Lung (tissue), 12 donors: ENCODE measurements around the gene NLN. TPM values are rescaled to one million over a fixed set of nuclear protein-coding genes. Genes with fewer than 3 reads are reported as not detected.

ENCODE experiments used
- ATAC-seq: fragments of 200-7000 bp; cut with Tn5 transposase; one replicate; pipeline ENCODE4 v1.9.1; 2020; ENCODE audit warnings: moderate number of reproducible peaks; ENCODE audit not compliant: insufficient read depth, low FRiP score
- DNase-seq, 3 donors: peaks; one replicate each; pipeline ENCODE4 v3.0.0-alpha.2; 2013 to 2017
- H3K27ac ChIP-seq, 2 donors: one replicate each; pipeline ENCODE4 v1.5.1; 2013; ENCODE audit warnings: mild to moderate bottlenecking in 2 of 2, moderate library complexity in 2 of 2, control low read depth in 1 of 2, inconsistent platforms in 1 of 2, low read depth in 1 of 2, low read length in 1 of 2
- H3K27me3 ChIP-seq, 3 donors: one replicate each; pipeline ENCODE4 v1.5.1; 2013; ENCODE audit warnings: low read length in 2 of 3; ENCODE audit not compliant: control insufficient read depth in 3 of 3, insufficient read depth in 3 of 3
- H3K36me3 ChIP-seq, 4 donors: one replicate each; pipeline ENCODE4 v1.5.1; 2013; ENCODE audit warnings: low read length in 4 of 4, mild to moderate bottlenecking in 1 of 4, moderate library complexity in 1 of 4; ENCODE audit not compliant: control insufficient read depth in 4 of 4, insufficient read depth in 4 of 4
- H3K4me1 ChIP-seq, 5 donors: one replicate each; pipeline ENCODE4 v1.5.1; 2013; ENCODE audit warnings: low read length in 5 of 5, mild to moderate bottlenecking in 2 of 5, moderate library complexity in 1 of 5; ENCODE audit not compliant: control insufficient read depth in 5 of 5, insufficient read depth in 5 of 5
- H3K4me3 ChIP-seq: one replicate; pipeline ENCODE4 v1.5.1; 2013; ENCODE audit warnings: mild to moderate bottlenecking, control low read depth, moderate library complexity
- H3K9ac ChIP-seq, 2 donors: one replicate each; pipeline ENCODE4 v1.5.1; 2013; ENCODE audit warnings: low read length in 2 of 2, control low read depth in 1 of 2; ENCODE audit not compliant: insufficient read depth in 1 of 2
- H3K9me3 ChIP-seq, 4 donors: one replicate each; pipeline ENCODE4 v1.5.1; 2013; ENCODE audit warnings: low read length in 3 of 4, mild to moderate bottlenecking in 1 of 4, moderate library complexity in 1 of 4; ENCODE audit not compliant: control insufficient read depth in 4 of 4, insufficient read depth in 3 of 4
- WGBS, 2 donors: extraction: QIAGEN DNeasy Blood & Tissue Kit; methylation state at CpG; one replicate each; pipeline ENCODE4 v1.1.7; 2013; 5-methylcytosine and 5-hydroxymethylcytosine counted together
- polyA plus RNA-seq, 2 donors: library from polyadenylated mRNA; stranded (reverse); fragments of 200-250 nt; gene quantifications; one replicate each; pipeline ENCODE4 v1.2.1, GENCODE V29; 2013
- total RNA-seq, 2 donors: library from RNA; depleted of rRNA in 1 of 2; stranded (reverse); fragments of >200 nt in 1 of 2; gene quantifications; one replicate each; pipeline ENCODE4 v1.2.1, GENCODE V29; 2014 to 2021
- TF ChIP-seq, protein P1 (sequence below): IDR thresholded peaks from 2 replicates; pipeline ENCODE4 v1.5.1; 2012; ENCODE audit warnings: mild to moderate bottlenecking; ENCODE audit errors: control extremely low read depth, extremely low read depth
- donor health status: control.
- donor health status: control.
- donor health status: Bipolar disorder and iron deficiency.
- donor health status: healthy.
- donor health status: DM: yes; HTN: yes; CAD: no.

The NLN gene
- total and polyA plus RNA-seq, 4 donors, result 2.9 to 21.3 (median 11.8) TPM

DNA sequence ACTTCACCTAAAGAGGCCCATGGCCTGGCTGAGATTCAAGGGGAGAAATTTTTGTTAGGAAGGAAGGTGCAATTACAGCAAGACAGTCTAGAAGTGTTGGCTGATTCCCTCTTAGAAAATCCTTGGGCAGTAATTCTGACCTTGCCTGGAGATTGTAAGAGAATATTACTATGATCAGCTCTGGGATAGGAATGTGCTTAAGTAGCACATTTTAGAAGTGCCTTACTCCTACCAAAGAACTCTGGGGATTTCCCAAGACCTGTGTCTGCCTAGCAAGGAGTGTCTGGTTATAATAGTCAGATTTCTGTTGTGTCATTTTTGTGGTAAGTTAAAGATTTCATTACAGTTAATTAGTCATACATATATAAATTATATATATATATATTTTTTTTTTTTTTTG lies 52.3 kb downstream of the NLN start:
- Histone ChIP-seq H3K36me3 (no peaks in the 10 kb centered on the region), H3K27me3 (no peaks in the 10 kb centered on the region), H3K4me1 (peaks cover 0 to 2% (median 0%) of the 10 kb centered on the region in 5 donors), H3K4me3 (no peak overlapping the region), H3K27ac (no peak overlapping the region), H3K9ac (no peak overlapping the region), H3K9me3 (no peaks in the 10 kb centered on the region)
- no peak for ATAC-seq
- peak in 1 of 3 donors; percentile 19 for DNase-seq
- TF ChIP-seq, protein P1, sequence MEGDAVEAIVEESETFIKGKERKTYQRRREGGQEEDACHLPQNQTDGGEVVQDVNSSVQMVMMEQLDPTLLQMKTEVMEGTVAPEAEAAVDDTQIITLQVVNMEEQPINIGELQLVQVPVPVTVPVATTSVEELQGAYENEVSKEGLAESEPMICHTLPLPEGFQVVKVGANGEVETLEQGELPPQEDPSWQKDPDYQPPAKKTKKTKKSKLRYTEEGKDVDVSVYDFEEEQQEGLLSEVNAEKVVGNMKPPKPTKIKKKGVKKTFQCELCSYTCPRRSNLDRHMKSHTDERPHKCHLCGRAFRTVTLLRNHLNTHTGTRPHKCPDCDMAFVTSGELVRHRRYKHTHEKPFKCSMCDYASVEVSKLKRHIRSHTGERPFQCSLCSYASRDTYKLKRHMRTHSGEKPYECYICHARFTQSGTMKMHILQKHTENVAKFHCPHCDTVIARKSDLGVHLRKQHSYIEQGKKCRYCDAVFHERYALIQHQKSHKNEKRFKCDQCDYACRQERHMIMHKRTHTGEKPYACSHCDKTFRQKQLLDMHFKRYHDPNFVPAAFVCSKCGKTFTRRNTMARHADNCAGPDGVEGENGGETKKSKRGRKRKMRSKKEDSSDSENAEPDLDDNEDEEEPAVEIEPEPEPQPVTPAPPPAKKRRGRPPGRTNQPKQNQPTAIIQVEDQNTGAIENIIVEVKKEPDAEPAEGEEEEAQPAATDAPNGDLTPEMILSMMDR, result no peak

DNA sequence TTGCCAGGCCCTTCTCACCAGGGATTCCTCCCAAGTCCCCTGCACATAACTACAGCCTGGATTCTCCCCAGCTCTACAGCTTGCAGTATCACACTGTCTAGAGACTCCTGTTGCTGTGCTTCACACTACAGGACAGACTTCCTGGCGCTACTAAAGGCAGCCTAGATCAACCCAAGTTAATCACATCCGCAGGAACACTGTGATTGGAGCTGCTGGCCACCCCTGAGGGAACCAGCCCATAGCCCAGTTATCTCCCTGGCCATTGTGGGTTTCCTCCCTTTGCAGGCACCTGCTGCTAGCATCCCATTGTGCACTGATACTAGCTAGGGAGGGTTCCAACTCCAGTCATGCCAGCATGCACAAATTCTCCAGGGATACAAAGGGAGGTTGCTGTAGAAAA lies 53.5 kb downstream of the NLN start:
- DNase-seq, result no peak
- TF ChIP-seq, protein P1, result no peak

DNA sequence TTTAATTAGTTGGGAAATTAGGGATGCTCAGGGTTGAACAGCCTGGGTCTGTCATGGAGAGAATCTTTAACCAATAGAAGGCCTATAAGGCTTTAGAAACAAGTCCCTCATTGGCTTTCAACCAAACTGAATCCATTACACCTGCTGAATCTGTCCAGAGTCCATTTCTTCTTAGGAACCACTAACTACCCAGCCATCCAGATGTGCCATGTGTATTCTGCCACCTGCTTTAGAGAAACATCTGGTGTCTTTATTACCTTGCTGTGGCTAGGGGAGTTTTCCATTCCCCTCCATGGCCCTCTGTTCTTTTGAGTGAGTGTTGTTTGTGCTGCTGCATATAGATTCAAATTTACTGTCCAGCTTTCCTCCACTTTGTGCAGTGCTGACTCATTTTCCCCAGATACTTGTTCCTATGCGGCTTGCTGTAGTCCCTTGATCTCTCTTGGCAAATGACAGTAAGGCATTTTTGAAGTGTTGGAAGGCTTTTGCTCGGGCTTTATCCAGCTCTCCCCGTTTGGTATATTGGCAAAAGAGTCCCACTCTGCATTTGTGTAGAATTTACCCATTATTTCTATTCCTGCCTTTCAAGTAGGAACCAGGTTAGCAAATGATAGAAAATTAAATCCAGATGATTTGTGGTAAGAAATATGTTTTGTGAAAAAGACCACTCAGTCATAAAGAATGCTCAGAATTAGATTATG lies 54.6 kb downstream of the NLN start:
- Histone ChIP-seq H3K27me3 (no peaks in the 10 kb centered on the region), H3K27ac (no peak overlapping the region), H3K9ac (no peak overlapping the region), H3K4me3 (no peak overlapping the region), H3K36me3 (peaks cover 0 to 5% (median under 1%) of the 10 kb centered on the region in 4 donors), H3K9me3 (no peaks in the 10 kb centered on the region), H3K4me1 (peaks cover 0 to 2% (median 0%) of the 10 kb centered on the region in 5 donors)
- no peak for DNase-seq
- TF ChIP-seq, protein P1, result no peak
- no peak for ATAC-seq
- WGBS, 2 donors, result 90 to 92% methylated on average over 3 of the region's 3 CpGs

More for the DNA sequence above, 53.5 kb downstream of the NLN start:
- Histone ChIP-seq H3K27ac (no peak overlapping the region), H3K9me3 (no peaks in the 10 kb centered on the region), H3K9ac (no peak overlapping the region), H3K36me3 (peaks cover 0 to 3% (median 0%) of the 10 kb centered on the region in 4 donors), H3K4me3 (no peak overlapping the region), H3K27me3 (no peaks in the 10 kb centered on the region), H3K4me1 (peaks cover 0 to 2% (median 0%) of the 10 kb centered on the region in 5 donors)
- WGBS, 2 donors, result 85 to 88% methylated on average over 2 of the region's 2 CpGs
- ATAC-seq, result no peak
